Keratinocyte (primary cell): ENCODE results near the gene CCS. TPM values are rescaled to one million over a fixed set of nuclear protein-coding genes. Genes with fewer than 3 reads are reported as not detected.

ENCODE experiments used
- DNase-seq: peaks from one replicate; pipeline ENCODE4 v3.0.0-alpha.2; 2011; ENCODE audit warnings: low read depth, missing footprints, low spot score
- FAIRE-seq: peaks from 2 replicates; lab custom pipeline; 2011; peaks lifted over from hg19 to GRCh38; lab: Jason Lieb, UNC
- H2AFZ ChIP-seq: 2 replicates; pipeline ENCODE4 v1.6.0; 2012; ENCODE audit warnings: low read length, control low read depth, inconsistent platforms; ENCODE audit not compliant: control insufficient read depth
- H3K27ac ChIP-seq: 2 replicates; pipeline ENCODE4 v1.5.1; 2011; ENCODE audit warnings: low read length; ENCODE audit not compliant: control insufficient read depth, insufficient read depth
- H3K27me3 ChIP-seq: 3 replicates; pipeline ENCODE4 v1.6.0; 2011; ENCODE audit warnings: low read length; ENCODE audit not compliant: control insufficient read depth, insufficient read depth; ENCODE audit errors: extremely low read depth
- H3K36me3 ChIP-seq, 2 experiments: 2 replicates in 1 of 2; 3 replicates in 1 of 2; pipeline ENCODE4 v1.5.1; 2011; ENCODE audit warnings: low read length in 2 of 2, mild to moderate bottlenecking in 1 of 2; ENCODE audit not compliant: control insufficient read depth in 2 of 2, insufficient read depth in 2 of 2; ENCODE audit errors: extremely low read depth in 1 of 2
- H3K4me1 ChIP-seq: 3 replicates; pipeline ENCODE4 v1.5.1; 2011; ENCODE audit warnings: low read length; ENCODE audit not compliant: control insufficient read depth, insufficient read depth; ENCODE audit errors: extremely low read depth
- H3K4me2 ChIP-seq: 3 replicates; pipeline ENCODE4 v1.6.0; 2011; ENCODE audit warnings: low read depth, low read length; ENCODE audit not compliant: control insufficient read depth, insufficient read depth; ENCODE audit errors: extremely low read depth
- H3K4me3 ChIP-seq, 3 experiments: fragments of 200-600 bp in 1 of 3; sonication (generic) in 1 of 3; 2 replicates in 2 of 3; 3 replicates in 1 of 3; pipeline ENCODE4 v1.5.1; 2011 to 2016; ENCODE audit warnings: low read length in 3 of 3, mild to moderate bottlenecking in 3 of 3, control low read depth in 2 of 3, inconsistent platforms in 1 of 3, low read depth in 1 of 3, mixed read lengths in 1 of 3, mixed run types in 1 of 3, moderate library complexity in 1 of 3; ENCODE audit not compliant: control insufficient read depth in 2 of 3, insufficient read depth in 2 of 3; ENCODE audit errors: extremely low read depth in 1 of 3
- H3K79me2 ChIP-seq: 2 replicates; pipeline ENCODE4 v1.6.0; 2012; ENCODE audit warnings: low read length; ENCODE audit not compliant: control insufficient read depth, insufficient read depth
- H3K9ac ChIP-seq: 3 replicates; pipeline ENCODE4 v1.6.0; 2011; ENCODE audit warnings: low read length; ENCODE audit not compliant: control insufficient read depth, insufficient read depth; ENCODE audit errors: extremely low read depth
- H3K9me1 ChIP-seq: 3 replicates; pipeline ENCODE4 v1.6.0; 2011; ENCODE audit warnings: low read length; ENCODE audit not compliant: control insufficient read depth, insufficient read depth; ENCODE audit errors: extremely low read depth
- H3K9me3 ChIP-seq: 2 replicates; pipeline ENCODE4 v1.5.1; 2012; ENCODE audit warnings: low read depth, low read length; ENCODE audit not compliant: control insufficient read depth
- H4K20me1 ChIP-seq: 3 replicates; pipeline ENCODE4 v1.6.0; 2011; ENCODE audit warnings: low read length; ENCODE audit not compliant: control insufficient read depth, insufficient read depth; ENCODE audit errors: extremely low read depth
- EZH2 ChIP-seq: IDR thresholded peaks from one replicate; pipeline ENCODE4 v1.6.1; 2012; ENCODE audit warnings: inconsistent platforms, mild to moderate bottlenecking, low read length, moderate library complexity
- dilution Hi-C: fragments of 300-500 bp; cut with MboI; formaldehyde crosslinking; loops from one replicate; pipeline ENCODE4 v1.7.0; 2020; ENCODE audit warnings: low sequenced_read_pairs; ENCODE audit not compliant: extremely low pct_ligation_motif_present
- polyA plus RNA-seq, 5 experiments: library from polyadenylated mRNA; depleted of rRNA in 3 of 5; stranded (reverse) in 3 of 5; stranded (forward) in 1 of 5; unstranded in 1 of 5; fragments of >200 nt; gene quantifications; 1 replicate in 1 of 5; 2 replicates in 3 of 5; 3 replicates in 1 of 5; pipeline versions ENCODE4 v1.2.1 to v1.2.3, GENCODE V29; 2011 to 2012; ENCODE audit warnings: missing spikeins in 2 of 5, low read depth in 1 of 5, low replicate concordance in 1 of 5
- TF ChIP-seq, protein P1 (sequence below), 3 experiments: IDR thresholded peaks in 1 of 3; conservative IDR thresholded peaks in 1 of 3; optimal IDR thresholded peaks in 1 of 3; 2 replicates in 2 of 3; 3 replicates in 1 of 3; pipeline versions ENCODE3 to v1.5.1; 2011; ENCODE audit warnings: low read length in 3 of 3, mild to moderate bottlenecking in 3 of 3, moderate library complexity in 2 of 3, control low read depth in 1 of 3, inconsistent platforms in 1 of 3; ENCODE audit not compliant: insufficient read depth in 2 of 3; ENCODE audit errors: extremely low read depth in 1 of 3

CCS gene
- polyA plus RNA-seq, 1 donor (not counting 4 experiments of a cell fraction or from before 2014, with no cell fraction given): 17.6 TPM

DNA sequence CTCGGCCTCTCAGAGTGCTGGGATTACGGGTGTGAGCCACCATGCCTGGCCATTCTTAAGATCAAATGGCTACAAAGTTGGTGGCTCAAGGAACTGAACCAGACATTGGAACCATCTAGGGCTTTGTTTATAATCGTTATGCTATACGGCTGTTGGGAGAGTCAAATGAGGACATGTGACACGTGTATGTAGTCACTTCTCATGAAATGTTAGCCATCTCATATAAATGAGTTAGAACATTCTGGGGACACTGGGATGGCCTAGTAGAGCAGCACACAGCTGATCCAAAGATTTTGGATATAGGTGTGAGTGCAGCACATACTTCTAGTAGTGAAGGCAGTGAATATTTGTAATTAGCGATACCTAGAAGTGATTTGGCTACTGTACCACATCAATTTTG is 38.9 kb downstream of the CCS start:
- FAIRE-seq: no peak

DNA sequence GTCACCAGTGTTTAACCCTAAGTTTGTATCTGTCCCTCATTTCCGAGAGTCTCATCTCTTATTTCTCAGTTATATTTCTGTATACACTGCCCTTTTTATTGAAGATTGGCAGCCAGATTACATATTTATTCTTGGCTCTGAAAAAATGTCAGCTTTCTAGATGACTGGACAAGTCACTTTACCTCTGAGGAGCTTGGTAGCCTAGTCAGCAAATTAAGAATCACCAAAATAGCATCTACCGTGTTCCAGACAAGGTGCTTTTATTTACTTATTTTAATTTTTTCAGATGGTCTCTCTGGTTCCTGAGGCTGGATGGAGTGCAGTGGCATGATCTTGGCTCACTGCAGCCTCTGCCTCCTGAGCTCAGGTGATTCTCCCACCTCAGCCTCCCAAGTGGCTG is 40.0 kb downstream of the CCS start:
- H3K9ac ChIP-seq: no peak overlapping the region
- peaks cover 2% of the 10 kb centered on the region for H4K20me1 ChIP-seq

More for the DNA sequence above, 38.9 kb downstream of the CCS start:
- Histone ChIP-seq H3K27me3 (no peaks in the 10 kb centered on the region), H3K27ac (no peak overlapping the region), H3K9ac (no peak overlapping the region), H3K36me3 (peaks cover 31% of the 10 kb centered on the region in 2 experiments), H3K9me3 (no peaks in the 10 kb centered on the region), H2AFZ (no peak overlapping the region), H3K9me1 (no peaks in the 10 kb centered on the region), H3K4me2 (no peak overlapping the region), H3K79me2 (peaks cover 93% of the 10 kb centered on the region), H3K4me1 (peaks cover 7% of the 10 kb centered on the region), H4K20me1 (peaks cover 8% of the 10 kb centered on the region), H3K4me3 (no peak overlapping the region)
- DNase-seq: no peak
- dilution Hi-C loops: no loop called here
- TF ChIP-seq EZH2: no peak
- TF ChIP-seq, protein P1, sequence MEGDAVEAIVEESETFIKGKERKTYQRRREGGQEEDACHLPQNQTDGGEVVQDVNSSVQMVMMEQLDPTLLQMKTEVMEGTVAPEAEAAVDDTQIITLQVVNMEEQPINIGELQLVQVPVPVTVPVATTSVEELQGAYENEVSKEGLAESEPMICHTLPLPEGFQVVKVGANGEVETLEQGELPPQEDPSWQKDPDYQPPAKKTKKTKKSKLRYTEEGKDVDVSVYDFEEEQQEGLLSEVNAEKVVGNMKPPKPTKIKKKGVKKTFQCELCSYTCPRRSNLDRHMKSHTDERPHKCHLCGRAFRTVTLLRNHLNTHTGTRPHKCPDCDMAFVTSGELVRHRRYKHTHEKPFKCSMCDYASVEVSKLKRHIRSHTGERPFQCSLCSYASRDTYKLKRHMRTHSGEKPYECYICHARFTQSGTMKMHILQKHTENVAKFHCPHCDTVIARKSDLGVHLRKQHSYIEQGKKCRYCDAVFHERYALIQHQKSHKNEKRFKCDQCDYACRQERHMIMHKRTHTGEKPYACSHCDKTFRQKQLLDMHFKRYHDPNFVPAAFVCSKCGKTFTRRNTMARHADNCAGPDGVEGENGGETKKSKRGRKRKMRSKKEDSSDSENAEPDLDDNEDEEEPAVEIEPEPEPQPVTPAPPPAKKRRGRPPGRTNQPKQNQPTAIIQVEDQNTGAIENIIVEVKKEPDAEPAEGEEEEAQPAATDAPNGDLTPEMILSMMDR (optimal IDR thresholded peaks at IDR 0.05 in 1 of 3, IDR thresholded peaks at IDR 0.05 in 1 of 3, conservative IDR thresholded peaks at IDR 0.05 in 1 of 3; ENCODE audit: extremely low read depth in 1 of 3, insufficient read depth in 2 of 3, low read length in 3 of 3): no peak

More for the DNA sequence above, 40.0 kb downstream of the CCS start:
- H3K4me3 ChIP-seq: no peak overlapping the region
- DNase-seq (no peak), FAIRE-seq (no peak)
- peaks cover 20 to 22% of the 10 kb centered on the region in 2 experiments for H3K36me3 ChIP-seq
- H3K27ac ChIP-seq: no peak overlapping the region
- TF ChIP-seq EZH2: no peak
- TF ChIP-seq, protein P1 (optimal IDR thresholded peaks at IDR 0.05 in 1 of 3, IDR thresholded peaks at IDR 0.05 in 1 of 3, conservative IDR thresholded peaks at IDR 0.05 in 1 of 3; ENCODE audit: extremely low read depth in 1 of 3, insufficient read depth in 2 of 3, low read length in 3 of 3): no peak
- dilution Hi-C loops: no loop called here
- H3K27me3 ChIP-seq: no peaks in the 10 kb centered on the region
- H3K79me2 ChIP-seq: peaks cover 93% of the 10 kb centered on the region
- H2AFZ ChIP-seq: no peak overlapping the region
- H3K9me3 ChIP-seq: no peaks in the 10 kb centered on the region
- H3K4me2 ChIP-seq: no peak overlapping the region
- H3K4me1 ChIP-seq: peaks cover 12% of the 10 kb centered on the region
- H3K9me1 ChIP-seq: no peaks in the 10 kb centered on the region
